RPMI7951 (cell line): ENCODE measurements around the gene ZNF385B. TPM values are rescaled to one million over a fixed set of nuclear protein-coding genes. Genes with fewer than 3 reads are reported as not detected.
"Not testable (repeated sequence)": the region's sequence is repeated elsewhere in the genome, so short reads cannot be mapped to it uniquely, and the experiment has no call there.

Experiments used
- DNase-seq: peaks from one replicate; pipeline ENCODE4 v3.0.0-alpha.2; 2012; ENCODE audit warnings: low read depth
- total RNA-seq: library from RNA; depleted of rRNA; stranded (reverse); fragments of >200 nt; shearing (Covaris generic); gene quantifications from 2 replicates; pipeline ENCODE4 v1.2.3, GENCODE V29; 2014

Gene ZNF385B
- total RNA-seq, 1 experiment from 2014 or later: 0.48 TPM

GRCh38 chr2:179636100-179636980, 225.1 kb downstream of the ZNF385B start:
- DNase-seq: no peak

- DNase-seq: not testable (repeated sequence)
These were observed 229.5 kb downstream of the ZNF385B start for GRCh38 chr2:179631769-179632385.

- not testable (repeated sequence) for DNase-seq
These were observed 231.6 kb downstream of the ZNF385B start for GRCh38 chr2:179629776-179630175.

GRCh38 chr2:179626261-179626660, 235.2 kb downstream of the ZNF385B start:
- DNase-seq: no peak

GRCh38 chr2:179622635-179623300, 238.6 kb downstream of the ZNF385B start:
- DNase-seq: no peak

GRCh38 chr2:179622112-179622511, 239.3 kb downstream of the ZNF385B start:
- no peak for DNase-seq

GRCh38 chr2:179619947-179620467, 241.4 kb downstream of the ZNF385B start:
- DNase-seq: no peak

- no peak for DNase-seq
These were observed 247.3 kb downstream of the ZNF385B start for GRCh38 chr2:179614121-179614520.

GRCh38 chr2:179613701-179614100, 247.7 kb downstream of the ZNF385B start:
- DNase-seq: peak; percentile 8

- no peak for DNase-seq
These were observed 248.1 kb downstream of the ZNF385B start for GRCh38 chr2:179613299-179613651.

- no peak for DNase-seq
These were observed 248.7 kb downstream of the ZNF385B start for GRCh38 chr2:179612591-179613298.

- DNase-seq: no peak
These were observed 249.3 kb downstream of the ZNF385B start for GRCh38 chr2:179612108-179612507.

- no peak for DNase-seq
These were observed 255.3 kb downstream of the ZNF385B start for GRCh38 chr2:179606141-179606540.

GRCh38 chr2:179605341-179605740, 256.1 kb downstream of the ZNF385B start:
- DNase-seq: no peak

- no peak for DNase-seq
These were observed 256.8 kb downstream of the ZNF385B start for GRCh38 chr2:179604598-179604997.

GRCh38 chr2:179602452-179602851, 259.0 kb downstream of the ZNF385B start:
- DNase-seq: no peak

- DNase-seq: peak; percentile 23
These were observed 265.4 kb downstream of the ZNF385B start for GRCh38 chr2:179596018-179596417.

- DNase-seq: no peak
These were observed 266.1 kb downstream of the ZNF385B start for GRCh38 chr2:179595284-179595683.

GRCh38 chr2:179594268-179595112, 266.9 kb downstream of the ZNF385B start:
- no peak for DNase-seq

- DNase-seq: no peak
These were observed 268.1 kb downstream of the ZNF385B start for GRCh38 chr2:179593323-179593722.
